HepG2 (cell line): Measurements from ENCODE around the gene TARS3. TPM values are rescaled to one million over a fixed set of nuclear protein-coding genes. Genes with fewer than 3 reads are reported as not detected.

Source experiments
- DR1 ChIP-seq: sonication (generic); formaldehyde crosslinking; IDR thresholded peaks from 2 replicates; pipeline ENCODE4 v1.8.0; 2021; ENCODE audit warnings: mild to moderate bottlenecking, missing genetic modification reagents, inconsistent platforms
- KLF9 ChIP-seq: IDR thresholded peaks from 2 replicates; pipeline ENCODE4 v1.6.1; 2016; ENCODE audit warnings: low read depth
- LCORL ChIP-seq, 2 experiments: fragments of 450-650 bp in 1 of 2; sonication (generic) in 1 of 2; formaldehyde crosslinking in 1 of 2; IDR thresholded peaks; 2 replicates each; pipeline versions ENCODE4 v1.5.0 to v1.6.1; 2017 to 2020; ENCODE audit warnings: antibody characterized with exemption in 1 of 2, missing genetic modification reagents in 1 of 2
- MTF1 ChIP-seq: sonication (generic); formaldehyde crosslinking; IDR thresholded peaks from 2 replicates; pipeline ENCODE4 v1.5.0; 2020; ENCODE audit warnings: missing genetic modification reagents
- MTF2 ChIP-seq: sonication (generic); formaldehyde crosslinking; IDR thresholded peaks from 2 replicates; pipeline ENCODE4 v1.5.0; 2020; ENCODE audit warnings: missing genetic modification reagents, borderline replicate concordance
- NBN ChIP-seq: fragments of 450-650 bp; conservative IDR thresholded peaks from 2 replicates; pipeline ENCODE4 v1.6.1; 2017
- NFE2 ChIP-seq: sonication (generic); formaldehyde crosslinking; IDR thresholded peaks from 2 replicates; pipeline ENCODE4 v1.4.0; 2020; ENCODE audit warnings: missing genetic modification reagents
- NR2C2 ChIP-seq: sonication (generic); formaldehyde crosslinking; IDR thresholded peaks from 2 replicates; pipeline ENCODE4 v1.4.0; 2020; ENCODE audit warnings: missing genetic modification reagents, mild to moderate bottlenecking, moderate library complexity, borderline replicate concordance
- RFX5 ChIP-seq: IDR thresholded peaks from 2 replicates; pipeline ENCODE4 v1.6.1; 2011; ENCODE audit warnings: low read depth, low read length, improper control_type of control experiment
- TBX2 ChIP-seq: sonication (generic); formaldehyde crosslinking; IDR thresholded peaks from 2 replicates; pipeline ENCODE4 v1.5.0; 2020; ENCODE audit warnings: missing genetic modification reagents, mild to moderate bottlenecking, borderline replicate concordance
- TEAD3 ChIP-seq: optimal IDR thresholded peaks from 2 replicates; pipeline ENCODE3; 2016; ENCODE audit warnings: borderline replicate concordance
- ZFP1 ChIP-seq: IDR thresholded peaks from 2 replicates; pipeline ENCODE4 v1.6.1; 2016
- ZFP36L2 ChIP-seq: sonication (generic); formaldehyde crosslinking; IDR thresholded peaks from 2 replicates; pipeline ENCODE4 v1.4.0; 2020; ENCODE audit warnings: missing genetic modification reagents
- ZKSCAN8 ChIP-seq: IDR thresholded peaks from 2 replicates; pipeline ENCODE4 v1.6.1; 2016; ENCODE audit warnings: borderline replicate concordance, missing genetic modification reagents, missing compliant biosample characterization
- polyA plus RNA-seq, 8 experiments: library from polyadenylated mRNA; depleted of rRNA in 3 of 8; stranded (reverse) in 7 of 8; unstranded in 1 of 8; fragments of >200 nt; fragmentation: Illumina TruSeq in 4 of 8; extraction: Trizol in 4 of 8; gene quantifications; 2 replicates each; pipeline versions ENCODE4 v1.2.1 to v1.2.3, GENCODE V29; 2011 to 2016; ENCODE audit warnings: low read depth in 4 of 8, missing spikeins in 1 of 8, mixed read lengths in 1 of 8; ENCODE audit not compliant: insufficient read depth in 1 of 8
- total RNA-seq, 5 experiments: library from RNA; depleted of rRNA; stranded (reverse); fragments of >200 nt; fragmentation: Illumina TruSeq; extraction: Trizol; gene quantifications; 2 replicates each; pipeline ENCODE4 v1.2.3, GENCODE V29; 2016; ENCODE audit warnings: low read depth in 1 of 5
- TF ChIP-seq, protein P1 (sequence below): sonication (generic); formaldehyde crosslinking; IDR thresholded peaks from 2 replicates; pipeline ENCODE4 v1.8.0; 2022; ENCODE audit warnings: mild to moderate bottlenecking, missing genetic modification reagents, moderate library complexity
- TF ChIP-seq, protein P2 (sequence below): sonication (generic); formaldehyde crosslinking; IDR thresholded peaks from 2 replicates; pipeline ENCODE4 v1.9.0; 2021; ENCODE audit warnings: missing genetic modification reagents, mild to moderate bottlenecking, borderline replicate concordance
- TF ChIP-seq, protein P3 (sequence below): sonication (generic); formaldehyde crosslinking; IDR thresholded peaks from 2 replicates; pipeline ENCODE4 v1.4.0; 2020; ENCODE audit warnings: missing genetic modification reagents
- TF ChIP-seq, protein P4 (sequence below): sonication (generic); formaldehyde crosslinking; IDR thresholded peaks from 2 replicates; pipeline ENCODE4 v1.5.0; 2020; ENCODE audit warnings: mild to moderate bottlenecking, missing genetic modification reagents
- TF ChIP-seq, protein P5 (sequence below): sonication (generic); formaldehyde crosslinking; IDR thresholded peaks from 2 replicates; pipeline ENCODE4 v1.4.0; 2020; ENCODE audit warnings: mild to moderate bottlenecking, low read depth, missing genetic modification reagents

TARS3 gene
- total and polyA plus RNA-seq, 2 of the 13 experiments (the other 11 are each of a cell fraction or from before 2014, with no cell fraction given) = 4.1 to 11.7 TPM

DNA sequence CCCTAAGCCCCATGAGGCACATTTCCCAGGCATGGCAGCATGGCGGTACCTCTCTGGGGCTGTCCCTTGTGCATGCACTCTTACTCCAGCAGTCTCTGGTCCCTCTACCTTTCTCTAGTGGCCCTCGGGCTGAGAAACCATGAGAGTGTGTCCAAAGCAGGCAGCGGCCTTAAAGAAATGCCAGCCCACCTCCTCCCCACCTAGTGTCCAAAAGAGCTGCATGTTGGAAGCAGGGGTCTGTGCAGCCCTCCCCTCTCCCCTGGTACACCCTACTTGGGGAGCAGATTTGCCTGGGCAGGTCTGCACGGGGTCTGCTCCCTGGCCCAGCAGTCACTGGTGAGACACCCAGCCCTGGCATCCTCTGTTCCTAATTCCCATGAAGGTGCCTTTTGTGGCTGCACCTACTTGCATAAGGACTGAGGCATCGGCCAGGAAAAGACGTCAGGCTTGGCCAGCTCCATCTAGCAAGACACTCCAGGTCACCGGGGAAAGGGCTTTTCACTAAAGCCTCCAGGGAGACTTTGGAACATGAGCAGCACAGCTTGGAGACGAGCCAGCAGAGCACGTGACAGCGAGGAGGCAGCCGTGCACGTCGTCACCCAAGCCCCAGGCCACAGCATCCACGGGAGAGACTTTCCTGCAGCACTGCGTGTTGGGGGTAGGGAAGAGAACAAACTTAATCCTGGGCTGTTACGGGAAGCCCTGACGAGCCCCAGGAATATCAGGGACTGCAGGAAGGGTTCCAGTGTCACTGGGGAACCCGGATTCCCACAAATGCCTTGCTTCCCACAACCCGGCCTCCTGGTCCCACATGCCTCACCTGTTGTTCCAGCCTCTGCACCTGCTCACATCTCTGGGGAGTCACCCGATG, 110.9 kb downstream of the TARS3 start (continued):
- TF ChIP-seq ZFP36L2 (CRISPR knock-in tag) = no peak
- no peak for TF ChIP-seq LCORL (IDR thresholded peaks at IDR 0.05)
- no peak for TF ChIP-seq LCORL (CRISPR knock-in tag; IDR thresholded peaks at IDR 0.05)
- TF ChIP-seq NBN = no peak
- TF ChIP-seq NR2C2 (CRISPR knock-in tag) = no peak
- TF ChIP-seq ZKSCAN8 = no peak
- no peak for TF ChIP-seq DR1 (CRISPR knock-in tag)
- TF ChIP-seq, protein P1, sequence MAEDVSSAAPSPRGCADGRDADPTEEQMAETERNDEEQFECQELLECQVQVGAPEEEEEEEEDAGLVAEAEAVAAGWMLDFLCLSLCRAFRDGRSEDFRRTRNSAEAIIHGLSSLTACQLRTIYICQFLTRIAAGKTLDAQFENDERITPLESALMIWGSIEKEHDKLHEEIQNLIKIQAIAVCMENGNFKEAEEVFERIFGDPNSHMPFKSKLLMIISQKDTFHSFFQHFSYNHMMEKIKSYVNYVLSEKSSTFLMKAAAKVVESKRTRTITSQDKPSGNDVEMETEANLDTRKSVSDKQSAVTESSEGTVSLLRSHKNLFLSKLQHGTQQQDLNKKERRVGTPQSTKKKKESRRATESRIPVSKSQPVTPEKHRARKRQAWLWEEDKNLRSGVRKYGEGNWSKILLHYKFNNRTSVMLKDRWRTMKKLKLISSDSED (CRISPR knock-in tag) = no peak
- TF ChIP-seq, protein P2, sequence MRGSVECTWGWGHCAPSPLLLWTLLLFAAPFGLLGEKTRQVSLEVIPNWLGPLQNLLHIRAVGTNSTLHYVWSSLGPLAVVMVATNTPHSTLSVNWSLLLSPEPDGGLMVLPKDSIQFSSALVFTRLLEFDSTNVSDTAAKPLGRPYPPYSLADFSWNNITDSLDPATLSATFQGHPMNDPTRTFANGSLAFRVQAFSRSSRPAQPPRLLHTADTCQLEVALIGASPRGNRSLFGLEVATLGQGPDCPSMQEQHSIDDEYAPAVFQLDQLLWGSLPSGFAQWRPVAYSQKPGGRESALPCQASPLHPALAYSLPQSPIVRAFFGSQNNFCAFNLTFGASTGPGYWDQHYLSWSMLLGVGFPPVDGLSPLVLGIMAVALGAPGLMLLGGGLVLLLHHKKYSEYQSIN (CRISPR knock-in tag) = no peak
- TF ChIP-seq RFX5 = no peak
- TF ChIP-seq ZFP1 = no peak
- TF ChIP-seq, protein P3, sequence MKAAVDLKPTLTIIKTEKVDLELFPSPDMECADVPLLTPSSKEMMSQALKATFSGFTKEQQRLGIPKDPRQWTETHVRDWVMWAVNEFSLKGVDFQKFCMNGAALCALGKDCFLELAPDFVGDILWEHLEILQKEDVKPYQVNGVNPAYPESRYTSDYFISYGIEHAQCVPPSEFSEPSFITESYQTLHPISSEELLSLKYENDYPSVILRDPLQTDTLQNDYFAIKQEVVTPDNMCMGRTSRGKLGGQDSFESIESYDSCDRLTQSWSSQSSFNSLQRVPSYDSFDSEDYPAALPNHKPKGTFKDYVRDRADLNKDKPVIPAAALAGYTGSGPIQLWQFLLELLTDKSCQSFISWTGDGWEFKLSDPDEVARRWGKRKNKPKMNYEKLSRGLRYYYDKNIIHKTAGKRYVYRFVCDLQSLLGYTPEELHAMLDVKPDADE (CRISPR knock-in tag) = no peak
- TF ChIP-seq, protein P4, sequence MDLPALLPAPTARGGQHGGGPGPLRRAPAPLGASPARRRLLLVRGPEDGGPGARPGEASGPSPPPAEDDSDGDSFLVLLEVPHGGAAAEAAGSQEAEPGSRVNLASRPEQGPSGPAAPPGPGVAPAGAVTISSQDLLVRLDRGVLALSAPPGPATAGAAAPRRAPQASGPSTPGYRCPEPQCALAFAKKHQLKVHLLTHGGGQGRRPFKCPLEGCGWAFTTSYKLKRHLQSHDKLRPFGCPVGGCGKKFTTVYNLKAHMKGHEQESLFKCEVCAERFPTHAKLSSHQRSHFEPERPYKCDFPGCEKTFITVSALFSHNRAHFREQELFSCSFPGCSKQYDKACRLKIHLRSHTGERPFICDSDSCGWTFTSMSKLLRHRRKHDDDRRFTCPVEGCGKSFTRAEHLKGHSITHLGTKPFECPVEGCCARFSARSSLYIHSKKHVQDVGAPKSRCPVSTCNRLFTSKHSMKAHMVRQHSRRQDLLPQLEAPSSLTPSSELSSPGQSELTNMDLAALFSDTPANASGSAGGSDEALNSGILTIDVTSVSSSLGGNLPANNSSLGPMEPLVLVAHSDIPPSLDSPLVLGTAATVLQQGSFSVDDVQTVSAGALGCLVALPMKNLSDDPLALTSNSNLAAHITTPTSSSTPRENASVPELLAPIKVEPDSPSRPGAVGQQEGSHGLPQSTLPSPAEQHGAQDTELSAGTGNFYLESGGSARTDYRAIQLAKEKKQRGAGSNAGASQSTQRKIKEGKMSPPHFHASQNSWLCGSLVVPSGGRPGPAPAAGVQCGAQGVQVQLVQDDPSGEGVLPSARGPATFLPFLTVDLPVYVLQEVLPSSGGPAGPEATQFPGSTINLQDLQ (CRISPR knock-in tag) = no peak
- no peak for TF ChIP-seq TEAD3
- TF ChIP-seq, protein P5, sequence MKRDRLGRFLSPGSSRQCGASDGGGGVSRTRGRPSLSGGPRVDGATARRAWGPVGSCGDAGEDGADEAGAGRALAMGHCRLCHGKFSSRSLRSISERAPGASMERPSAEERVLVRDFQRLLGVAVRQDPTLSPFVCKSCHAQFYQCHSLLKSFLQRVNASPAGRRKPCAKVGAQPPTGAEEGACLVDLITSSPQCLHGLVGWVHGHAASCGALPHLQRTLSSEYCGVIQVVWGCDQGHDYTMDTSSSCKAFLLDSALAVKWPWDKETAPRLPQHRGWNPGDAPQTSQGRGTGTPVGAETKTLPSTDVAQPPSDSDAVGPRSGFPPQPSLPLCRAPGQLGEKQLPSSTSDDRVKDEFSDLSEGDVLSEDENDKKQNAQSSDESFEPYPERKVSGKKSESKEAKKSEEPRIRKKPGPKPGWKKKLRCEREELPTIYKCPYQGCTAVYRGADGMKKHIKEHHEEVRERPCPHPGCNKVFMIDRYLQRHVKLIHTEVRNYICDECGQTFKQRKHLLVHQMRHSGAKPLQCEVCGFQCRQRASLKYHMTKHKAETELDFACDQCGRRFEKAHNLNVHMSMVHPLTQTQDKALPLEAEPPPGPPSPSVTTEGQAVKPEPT (CRISPR knock-in tag) = 0 out of 2 replicates have a peak, but pooled peaks have one; percentile 29
- no peak for TF ChIP-seq KLF9 (CRISPR knock-in tag)
- TF ChIP-seq MTF1 (CRISPR knock-in tag) = no peak
- peak; percentile 46; the same call in 1 of the 2 replicates for TF ChIP-seq TBX2 (CRISPR knock-in tag)
- TF ChIP-seq NFE2 = no peak
- no peak for TF ChIP-seq MTF2
